Kidney (tissue), 14 donors: ENCODE data around the gene DENND5A. TPM values are rescaled to one million over a fixed set of nuclear protein-coding genes. Genes with fewer than 3 reads are reported as not detected.

Source experiments
- DNase-seq, 5 donors: peaks; one replicate each; pipeline ENCODE4 v3.0.0-alpha.2; 2013 to 2020
- FAIRE-seq: peaks from 2 replicates; lab custom pipeline; 2012; peaks lifted over from hg19 to GRCh38; lab: Jason Lieb, UNC
- H3K27ac ChIP-seq, 2 donors: one replicate each; pipeline ENCODE4 v1.7.0; 2013; ENCODE audit warnings: low read depth in 2 of 2, low read length in 2 of 2, inconsistent platforms in 1 of 2
- H3K27me3 ChIP-seq: one replicate; pipeline ENCODE4 v1.7.1; 2013; ENCODE audit warnings: low read length, inconsistent platforms; ENCODE audit not compliant: control insufficient read depth, insufficient read depth
- H3K36me3 ChIP-seq, 3 donors: one replicate each; pipeline versions ENCODE4 v1.7.0 to v1.7.1; 2013; ENCODE audit warnings: low read length in 3 of 3, control low read depth in 1 of 3, inconsistent platforms in 1 of 3; ENCODE audit not compliant: insufficient read depth in 3 of 3, control insufficient read depth in 2 of 3
- H3K4me1 ChIP-seq, 3 donors: one replicate each; pipeline versions ENCODE4 v1.7.0 to v1.7.1; 2013; ENCODE audit warnings: low read length in 3 of 3, inconsistent platforms in 1 of 3, low read depth in 1 of 3; ENCODE audit not compliant: control insufficient read depth in 2 of 3, insufficient read depth in 2 of 3
- H3K4me3 ChIP-seq, 3 donors: one replicate each; pipeline versions ENCODE4 v1.7.0 to v1.8.1; 2013; ENCODE audit warnings: low read length in 3 of 3, control low read depth in 1 of 3, inconsistent platforms in 1 of 3
- H3K9ac ChIP-seq, 3 donors: one replicate each; pipeline versions ENCODE4 v1.7.0 to v1.7.1; 2013; ENCODE audit warnings: low read length in 3 of 3, control low read depth in 1 of 3, inconsistent platforms in 1 of 3
- H3K9me3 ChIP-seq, 3 donors: one replicate each; pipeline versions ENCODE4 v1.7.0 to v1.7.1; 2013; ENCODE audit warnings: low read length in 3 of 3, control low read depth in 1 of 3, inconsistent platforms in 1 of 3; ENCODE audit not compliant: control insufficient read depth in 2 of 3, insufficient read depth in 1 of 3
- CTCF ChIP-seq: IDR thresholded peaks from 3 replicates; pipeline ENCODE4 v1.5.1; 2012; ENCODE audit warnings: mild to moderate bottlenecking, moderate library complexity, borderline replicate concordance; ENCODE audit not compliant: insufficient read depth; ENCODE audit errors: extremely low read depth
- intact Hi-C: fragments of 100-400 bp; cut with DNase I; formaldehyde crosslinking; loops from one replicate; pipeline ENCODE4 v1.11.1; 2022
- polyA plus RNA-seq: library from polyadenylated mRNA; stranded (reverse); fragments of 350-450 nt; fragmentation: Illumina TruSeq; extraction: RNeasy Lipid Tissue Mini Kit (QIAGEN cat#74804); gene quantifications from one replicate; pipeline ENCODE4 v1.2.3, GENCODE V29; 2014; ENCODE audit warnings: low read depth, low replicate concordance; ENCODE audit not compliant: insufficient read depth
- total RNA-seq: library from RNA; stranded (reverse); fragmentation: NEBNext Ultra II Directional; extraction: Animal tissue kit (Norgen Biotek cat#: 25700); gene quantifications from one replicate; pipeline ENCODE4 v1.2.1, GENCODE V29; 2021
- donor health status: control.
- donor health status: control.
- donor health status: control.
- donor health status: control.
- donor health status: control.
- donor health status: DM: yes; HTN: yes; CAD: no.
- donor health status: Normal renal cell carcinoma (clear cell type).

Gene DENND5A
- total and polyA plus RNA-seq, 2 donors from 2014 or later: 32.4 to 53.9 TPM

- Histone ChIP-seq H3K36me3 (no peaks in the 10 kb centered on the region), H3K9ac (peak overlapping the region; percentile 70 to 96 (median 94)), H3K27me3 (no peaks in the 10 kb centered on the region), H3K4me3 (peak overlapping the region; percentile 80 to 99 (median 98)), H3K9me3 (no peaks in the 10 kb centered on the region), H3K27ac (peak overlapping the region; percentile 80 to 82), H3K4me1 (peaks cover 0 to 10% (median 9%) of the 10 kb centered on the region in 3 donors)
- intact Hi-C loops: no loop called here
- peak in 2 of 5 donors; percentile 63 to 67 for DNase-seq
- FAIRE-seq: no peak
- no peak for TF ChIP-seq CTCF
Observed at GRCh38 chr11:9313648-9314290, 48.6 kb upstream of the DENND5A start.

- no peak for TF ChIP-seq CTCF
- Histone ChIP-seq H3K9ac (no peak overlapping the region), H3K27me3 (no peaks in the 10 kb centered on the region), H3K36me3 (no peaks in the 10 kb centered on the region), H3K4me3 (no peak overlapping the region), H3K4me1 (peaks cover 0 to 10% (median 9%) of the 10 kb centered on the region in 3 donors), H3K9me3 (no peaks in the 10 kb centered on the region), H3K27ac (no peak overlapping the region)
- intact Hi-C loops: no loop called here
- FAIRE-seq (no peak), DNase-seq (no peak)
Observed at GRCh38 chr11:9310485-9311090, 45.4 kb upstream of the DENND5A start.

- no peak for FAIRE-seq
- intact Hi-C loops: no loop called here
Observed at GRCh38 chr11:9304178-9304577, 39.0 kb upstream of the DENND5A start.

More at GRCh38 chr11:9304178-9304577, 39.0 kb upstream of the DENND5A start:
- no peak for DNase-seq
- no peaks in the 10 kb centered on the region for H3K27me3 ChIP-seq
- no peak overlapping the region for H3K9ac ChIP-seq
- H3K4me1 ChIP-seq: no peaks in the 10 kb centered on the region
- no peaks in the 10 kb centered on the region for H3K9me3 ChIP-seq
- no peak overlapping the region for H3K4me3 ChIP-seq
- H3K27ac ChIP-seq: no peak overlapping the region
- H3K36me3 ChIP-seq: no peaks in the 10 kb centered on the region
- TF ChIP-seq CTCF: no peak
